Body of pancreas (tissue), 4 donors: ENCODE data around the gene RPL35A.

ENCODE experiments used
- POLR2A ChIP-seq, 3 donors: fragments of 450-650 bp; IDR thresholded peaks; one replicate each; pipeline ENCODE4 v1.6.1; 2016; ENCODE audit warnings: antibody characterized with exemption in 3 of 3, mild to moderate bottlenecking in 2 of 3
- TF ChIP-seq, protein P1 (sequence below), 7 experiments: fragments of 450-650 bp in 4 of 7; fragments of 200-600 bp in 3 of 7; sonication (generic) in 3 of 7; IDR thresholded peaks; one replicate each; pipeline ENCODE4 v1.5.1; 2016 to 2019; ENCODE audit warnings: antibody characterized with exemption in 7 of 7

DNA sequence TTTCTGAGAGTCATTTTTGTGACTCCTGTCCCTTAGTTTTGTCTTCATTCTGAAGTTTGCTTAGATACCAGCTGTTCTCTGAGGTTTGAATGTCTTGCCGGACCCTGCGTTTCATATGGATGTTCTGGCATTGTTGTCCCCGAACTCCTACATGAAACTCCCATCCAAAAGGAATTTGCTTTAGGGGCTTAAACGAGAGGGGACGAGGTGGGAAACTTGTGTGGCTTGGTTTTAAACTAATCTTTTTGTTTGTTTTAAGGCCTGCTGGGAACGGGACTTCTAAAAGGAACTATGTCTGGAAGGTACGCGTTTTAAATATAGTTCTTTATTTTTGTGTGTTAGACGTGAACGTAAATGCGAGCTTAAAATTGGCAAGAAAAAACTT is 679 bp downstream of the RPL35A start:
- TF ChIP-seq, protein P1, sequence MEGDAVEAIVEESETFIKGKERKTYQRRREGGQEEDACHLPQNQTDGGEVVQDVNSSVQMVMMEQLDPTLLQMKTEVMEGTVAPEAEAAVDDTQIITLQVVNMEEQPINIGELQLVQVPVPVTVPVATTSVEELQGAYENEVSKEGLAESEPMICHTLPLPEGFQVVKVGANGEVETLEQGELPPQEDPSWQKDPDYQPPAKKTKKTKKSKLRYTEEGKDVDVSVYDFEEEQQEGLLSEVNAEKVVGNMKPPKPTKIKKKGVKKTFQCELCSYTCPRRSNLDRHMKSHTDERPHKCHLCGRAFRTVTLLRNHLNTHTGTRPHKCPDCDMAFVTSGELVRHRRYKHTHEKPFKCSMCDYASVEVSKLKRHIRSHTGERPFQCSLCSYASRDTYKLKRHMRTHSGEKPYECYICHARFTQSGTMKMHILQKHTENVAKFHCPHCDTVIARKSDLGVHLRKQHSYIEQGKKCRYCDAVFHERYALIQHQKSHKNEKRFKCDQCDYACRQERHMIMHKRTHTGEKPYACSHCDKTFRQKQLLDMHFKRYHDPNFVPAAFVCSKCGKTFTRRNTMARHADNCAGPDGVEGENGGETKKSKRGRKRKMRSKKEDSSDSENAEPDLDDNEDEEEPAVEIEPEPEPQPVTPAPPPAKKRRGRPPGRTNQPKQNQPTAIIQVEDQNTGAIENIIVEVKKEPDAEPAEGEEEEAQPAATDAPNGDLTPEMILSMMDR (IDR thresholded peaks at IDR 0.05) = no peak
- no peak for TF ChIP-seq POLR2A (IDR thresholded peaks at IDR 0.05)
